Activated T-helper 17 cell treated with anti-CD3 and anti-CD28 coated beads, Interleukin-2, amount 50 U/mL, for 72 hours (primary cell): Measurements from ENCODE around the gene PKN1. TPM values are rescaled to one million over a fixed set of nuclear protein-coding genes. Genes with fewer than 3 reads are reported as not detected.

Experiments
- ATAC-seq: fragments of 150-1000 bp; cut with Tn5 transposase; replicated peaks from 2 replicates; pipeline ENCODE4 v1.10.0; 2021; ENCODE audit warnings: mild to moderate bottlenecking, moderate library complexity
- H3K27ac Mint-ChIP-seq: one replicate; pipeline ENCODE4 v1.8.0; 2022; ENCODE audit warnings: mixed read lengths
- H3K27me3 Mint-ChIP-seq: one replicate; pipeline ENCODE4 v1.8.0; 2022; ENCODE audit warnings: mixed read lengths
- H3K36me3 Mint-ChIP-seq: one replicate; pipeline ENCODE4 v1.8.0; 2022; ENCODE audit warnings: low read depth, mild to moderate bottlenecking, mixed read lengths
- H3K4me1 Mint-ChIP-seq: one replicate; pipeline ENCODE4 v1.8.0; 2022; ENCODE audit warnings: mixed read lengths
- H3K4me3 Mint-ChIP-seq: one replicate; pipeline ENCODE4 v1.8.0; 2022; ENCODE audit warnings: mild to moderate bottlenecking, mixed read lengths
- H3K9me3 Mint-ChIP-seq: one replicate; pipeline ENCODE4 v1.8.0; 2022; ENCODE audit warnings: mixed read lengths
- total RNA-seq, 2 donors: library from RNA; stranded (reverse); gene quantifications; one replicate each; pipeline ENCODE4 v1.2.3, GENCODE V29; 2022

Gene PKN1
- total RNA-seq, 2 donors from 2014 or later, result 121 to 171 TPM

DNA sequence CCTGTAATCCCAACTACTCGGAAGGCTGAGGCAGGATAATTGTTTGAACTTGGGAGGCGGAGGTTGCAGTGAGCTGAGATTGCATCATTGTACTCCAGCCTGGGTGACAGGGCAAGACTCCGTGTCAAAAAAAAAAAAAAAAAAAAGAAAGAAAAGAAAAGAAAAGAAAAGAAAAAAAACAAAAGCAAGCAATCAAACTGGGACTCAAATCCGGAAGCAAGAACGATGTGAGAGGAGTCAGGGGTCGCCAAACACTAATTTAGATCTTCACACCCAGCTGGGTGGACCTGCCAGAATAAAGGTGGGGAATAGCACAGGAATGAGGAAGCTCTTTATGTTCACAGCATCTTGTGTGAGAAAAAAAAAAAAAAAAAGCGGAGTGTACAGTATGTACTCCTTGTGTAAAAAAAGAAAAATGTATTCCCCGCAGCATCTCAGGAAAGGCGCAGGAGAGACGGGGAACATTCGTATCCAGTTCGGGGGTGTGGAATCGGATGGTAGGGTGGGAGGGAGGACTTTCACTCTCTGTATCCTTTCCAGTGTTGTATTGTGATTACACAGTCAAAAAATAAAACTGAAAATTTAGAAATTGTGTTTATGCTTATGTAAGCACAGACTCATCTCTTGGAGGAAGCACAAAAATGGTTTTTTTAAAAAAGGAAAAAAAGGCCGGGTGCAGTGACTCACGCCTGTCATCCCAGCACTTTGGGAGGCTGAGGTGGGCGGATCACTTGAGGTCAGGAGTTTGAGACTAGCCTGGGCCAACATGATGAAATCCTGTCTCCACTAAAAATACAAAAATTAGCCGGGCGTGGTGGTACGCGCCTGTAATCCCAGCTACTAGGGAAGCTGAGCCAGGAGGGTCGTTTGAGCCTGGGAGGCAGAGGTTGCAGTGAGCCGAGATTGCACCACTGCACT, 77.5 kb downstream of the PKN1 start:
- Mint-ChIP-seq H3K27ac (peak overlapping the region; percentile 66), H3K4me3 (peak overlapping the region; percentile 44), H3K27me3 (no peaks in the 10 kb centered on the region), H3K9me3 (no peaks in the 10 kb centered on the region), H3K4me1 (peaks cover 28% of the 10 kb centered on the region), H3K36me3 (peaks cover 26% of the 10 kb centered on the region)
- ATAC-seq, result peak; percentile 54

GRCh38 chr19:14511229-14511593, 78.1 kb downstream of the PKN1 start:
- H3K4me3 Mint-ChIP-seq, result peak overlapping the region; percentile 44
- H3K9me3 Mint-ChIP-seq, result no peaks in the 10 kb centered on the region
- no peaks in the 10 kb centered on the region for H3K27me3 Mint-ChIP-seq
- ATAC-seq, result no peak
- peak overlapping the region; percentile 66 for H3K27ac Mint-ChIP-seq
- peaks cover 30% of the 10 kb centered on the region for H3K4me1 Mint-ChIP-seq
- H3K36me3 Mint-ChIP-seq, result peaks cover 32% of the 10 kb centered on the region

- H3K4me3 Mint-ChIP-seq, result no peak overlapping the region
- peaks cover 45% of the 10 kb centered on the region for H3K36me3 Mint-ChIP-seq
- no peaks in the 10 kb centered on the region for H3K9me3 Mint-ChIP-seq
- H3K27ac Mint-ChIP-seq, result no peak overlapping the region
- no peaks in the 10 kb centered on the region for H3K27me3 Mint-ChIP-seq
- ATAC-seq, result no peak
- peaks cover 35% of the 10 kb centered on the region for H3K4me1 Mint-ChIP-seq
Observed at GRCh38 chr19:14512406-14512961, 79.4 kb downstream of the PKN1 start.

DNA sequence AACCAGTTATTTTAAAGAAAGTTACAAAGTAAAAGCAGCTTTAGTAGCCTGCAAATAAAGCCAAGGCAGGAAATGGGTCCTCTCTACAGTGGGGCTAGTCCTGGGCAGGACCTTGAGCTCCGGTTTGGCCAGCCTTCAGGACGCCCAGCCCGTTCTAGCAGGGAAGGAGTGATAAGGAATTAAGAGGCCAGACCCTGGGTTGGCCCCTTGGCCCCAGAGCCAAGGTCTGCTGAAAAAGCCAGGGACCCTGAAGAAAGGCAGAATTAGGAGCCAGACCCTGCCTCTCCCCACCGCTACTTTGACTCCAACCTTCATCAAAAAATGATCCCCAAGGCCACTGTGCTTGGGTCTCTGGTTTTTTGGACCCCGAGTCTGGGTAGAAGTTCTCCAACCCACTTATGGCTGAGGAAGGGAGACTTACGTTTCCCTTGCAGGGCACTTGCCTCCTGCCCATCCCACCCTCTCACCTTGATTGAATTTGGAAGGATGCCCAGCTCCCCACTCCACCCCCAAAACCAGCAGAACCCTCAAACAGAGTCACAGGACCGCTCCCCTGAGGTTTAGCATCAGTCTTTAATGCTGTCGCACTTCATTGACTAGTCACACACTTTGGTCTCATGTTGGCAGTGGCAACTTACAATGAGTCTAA, 81.2 kb downstream of the PKN1 start:
- H3K4me3 Mint-ChIP-seq, result peak overlapping the region; percentile 99
- H3K36me3 Mint-ChIP-seq, result peaks cover 56% of the 10 kb centered on the region
- no peaks in the 10 kb centered on the region for H3K27me3 Mint-ChIP-seq
- no peaks in the 10 kb centered on the region for H3K9me3 Mint-ChIP-seq
- no peak for ATAC-seq
- peaks cover 37% of the 10 kb centered on the region for H3K4me1 Mint-ChIP-seq
- peak overlapping the region; percentile 92 for H3K27ac Mint-ChIP-seq

- Mint-ChIP-seq H3K4me1 (peaks cover 43% of the 10 kb centered on the region), H3K27ac (peak overlapping the region; percentile 92)
Observed at GRCh38 chr19:14515501-14516047, 82.5 kb downstream of the PKN1 start.

DNA sequence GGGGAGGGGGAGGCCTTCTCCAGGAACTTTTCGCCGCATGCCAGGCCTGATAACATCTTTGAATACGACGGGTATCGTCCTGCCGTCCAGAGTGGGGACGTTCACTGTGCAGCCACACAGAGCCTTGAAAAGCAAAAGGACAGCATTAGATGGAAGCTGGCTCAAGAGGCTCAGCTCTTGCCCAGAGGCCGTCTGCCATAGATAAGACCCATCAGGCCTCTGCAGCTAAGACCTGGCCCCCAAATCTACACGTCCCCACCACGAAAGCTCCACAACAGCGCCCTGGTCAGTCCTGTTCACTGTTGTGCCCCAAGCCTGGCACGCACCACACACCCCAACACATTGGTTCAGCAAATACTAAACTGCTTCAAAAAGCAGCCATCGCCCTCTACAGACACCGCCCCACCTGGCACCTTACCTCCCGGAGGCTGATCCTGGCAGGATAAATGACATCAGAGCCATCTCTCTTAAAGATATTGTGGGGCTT, 83.0 kb downstream of the PKN1 start:
- no peak for ATAC-seq
- Mint-ChIP-seq H3K27ac (peak overlapping the region; percentile 92), H3K36me3 (peaks cover 56% of the 10 kb centered on the region), H3K4me3 (peak overlapping the region; percentile 99), H3K9me3 (no peaks in the 10 kb centered on the region), H3K4me1 (peaks cover 40% of the 10 kb centered on the region), H3K27me3 (no peaks in the 10 kb centered on the region)

More at GRCh38 chr19:14515501-14516047, 82.5 kb downstream of the PKN1 start:
- peaks cover 56% of the 10 kb centered on the region for H3K36me3 Mint-ChIP-seq
- ATAC-seq, result no peak
- H3K9me3 Mint-ChIP-seq, result no peaks in the 10 kb centered on the region
- peak overlapping the region; percentile 99 for H3K4me3 Mint-ChIP-seq
- no peaks in the 10 kb centered on the region for H3K27me3 Mint-ChIP-seq

GRCh38 chr19:14516746-14517438, 83.8 kb downstream of the PKN1 start:
- H3K27me3 Mint-ChIP-seq, result no peaks in the 10 kb centered on the region
- H3K36me3 Mint-ChIP-seq, result peaks cover 56% of the 10 kb centered on the region
- peaks cover 41% of the 10 kb centered on the region for H3K4me1 Mint-ChIP-seq
- H3K4me3 Mint-ChIP-seq, result peak overlapping the region; percentile 99
- no peaks in the 10 kb centered on the region for H3K9me3 Mint-ChIP-seq
- peak overlapping the region; percentile 92 for H3K27ac Mint-ChIP-seq
- ATAC-seq, result no peak

GRCh38 chr19:14517446-14517839, 84.3 kb downstream of the PKN1 start:
- peaks cover 46% of the 10 kb centered on the region for H3K4me1 Mint-ChIP-seq
- peak overlapping the region; percentile 99 for H3K4me3 Mint-ChIP-seq
- H3K27ac Mint-ChIP-seq, result peak overlapping the region; percentile 92
- no peak for ATAC-seq
- H3K27me3 Mint-ChIP-seq, result no peaks in the 10 kb centered on the region
- H3K9me3 Mint-ChIP-seq, result no peaks in the 10 kb centered on the region
- peaks cover 56% of the 10 kb centered on the region for H3K36me3 Mint-ChIP-seq

DNA sequence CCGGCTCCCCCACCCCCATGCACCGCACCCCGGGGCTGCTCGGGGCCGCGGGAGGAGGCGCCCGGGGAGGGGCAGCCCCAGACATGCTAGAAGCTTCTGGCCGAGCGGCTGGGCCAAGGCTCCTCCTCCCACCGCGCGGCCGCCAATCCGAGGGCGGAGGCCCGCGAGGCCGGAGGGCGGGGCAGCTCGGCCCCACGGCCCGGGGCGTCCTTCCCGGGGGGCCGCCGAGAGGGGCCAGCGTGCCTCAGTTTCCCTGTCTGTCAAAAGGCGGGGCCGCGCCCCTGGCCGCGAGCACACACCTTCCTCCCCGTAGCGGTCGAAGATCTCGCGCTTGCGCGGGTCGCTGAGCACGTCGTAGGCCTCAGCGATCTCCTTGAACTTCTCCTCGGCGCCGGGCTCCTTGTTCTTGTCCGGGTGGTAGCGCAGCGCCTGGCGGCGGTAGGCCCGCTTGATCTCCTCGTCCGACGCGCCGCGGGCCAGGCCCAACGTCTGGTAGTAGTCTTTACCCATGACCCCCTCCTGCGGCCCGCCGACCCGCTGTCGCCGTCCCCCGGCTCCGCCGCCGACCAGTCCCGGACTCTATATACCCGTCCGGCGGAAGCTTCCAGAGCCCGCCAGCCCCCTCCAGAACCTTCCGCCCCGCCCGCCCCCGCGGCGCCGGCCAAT, 84.9 kb downstream of the PKN1 start, which contains the start of gene DNAJB1:
Gene DNAJB1 (minus strand): TSS at position 558 of the 666 bp plus-strand sequence. CDS start 48 bp downstream, at position 510.
- H3K27ac Mint-ChIP-seq, result peak within 1 kb of the TSS; percentile 95
- H3K4me1 Mint-ChIP-seq, result peaks cover 51% of the 10 kb centered on the region
- H3K9me3 Mint-ChIP-seq, result no peaks in the 10 kb centered on the region
- H3K4me3 Mint-ChIP-seq, result peak within 1 kb of the TSS; percentile 99
- peaks cover 56% of the 10 kb centered on the region for H3K36me3 Mint-ChIP-seq
- H3K27me3 Mint-ChIP-seq, result no peaks in the 10 kb centered on the region
- ATAC-seq, result peak; percentile 62

DNA sequence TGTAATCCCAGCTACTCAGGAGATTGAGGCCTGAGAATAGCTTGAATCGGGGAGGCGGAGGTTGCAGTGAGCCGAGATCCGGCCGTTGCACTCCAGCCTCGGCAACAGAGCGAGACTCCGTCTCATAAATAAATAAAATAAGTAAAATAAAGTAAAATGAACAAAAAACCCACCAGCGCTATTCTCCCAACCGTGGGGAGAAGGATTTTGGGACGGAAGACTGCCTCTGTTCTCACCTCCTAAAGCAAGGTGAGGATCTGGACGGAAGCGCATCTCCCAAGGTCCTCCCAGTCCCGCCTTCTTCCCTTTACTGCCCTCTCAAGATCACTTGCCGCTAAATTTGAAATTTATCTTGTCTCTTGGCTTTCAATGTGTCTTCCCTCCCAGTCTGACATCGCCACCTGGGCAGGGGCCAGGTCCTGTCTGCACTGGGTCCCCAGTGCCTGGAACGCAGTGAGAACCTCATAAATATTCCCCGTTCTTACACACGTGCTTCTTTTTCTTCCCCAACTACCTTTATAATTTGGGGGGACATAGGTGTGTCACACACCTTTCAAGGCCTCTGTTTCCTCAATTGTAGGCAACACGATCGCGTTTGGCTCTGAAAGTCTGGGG, 86.2 kb downstream of the PKN1 start:
- H3K27ac Mint-ChIP-seq, result peak overlapping the region; percentile 95
- peaks cover 43% of the 10 kb centered on the region for H3K36me3 Mint-ChIP-seq
- ATAC-seq, result no peak
- no peaks in the 10 kb centered on the region for H3K9me3 Mint-ChIP-seq
- peak overlapping the region; percentile 99 for H3K4me3 Mint-ChIP-seq
- H3K4me1 Mint-ChIP-seq, result peaks cover 52% of the 10 kb centered on the region
- H3K27me3 Mint-ChIP-seq, result no peaks in the 10 kb centered on the region

GRCh38 chr19:14519860-14520407, 86.8 kb downstream of the PKN1 start:
- Mint-ChIP-seq H3K4me1 (peaks cover 46% of the 10 kb centered on the region), H3K27ac (peak overlapping the region; percentile 95), H3K36me3 (peaks cover 37% of the 10 kb centered on the region), H3K4me3 (peak overlapping the region; percentile 99), H3K27me3 (no peaks in the 10 kb centered on the region), H3K9me3 (no peaks in the 10 kb centered on the region)
- ATAC-seq, result no peak

- Mint-ChIP-seq H3K4me1 (peaks cover 44% of the 10 kb centered on the region), H3K36me3 (peaks cover 31% of the 10 kb centered on the region), H3K27ac (peak overlapping the region; percentile 95), H3K9me3 (no peaks in the 10 kb centered on the region), H3K4me3 (peak overlapping the region; percentile 99), H3K27me3 (no peaks in the 10 kb centered on the region)
- ATAC-seq, result no peak
Observed at GRCh38 chr19:14520543-14520942, 87.4 kb downstream of the PKN1 start.
